ENCODE data around the gene LINGO3.

- TF ChIP-seq EZH2phosphoT487 (IDR thresholded peaks at IDR 0.05; ENCODE audit: insufficient read depth, low read depth) (no peak), EZH2 (IDR thresholded peaks at IDR 0.05; ENCODE audit: insufficient read depth, poor library complexity, severe bottlenecking) (no peak)
These were observed 36.5 kb upstream of the LINGO3 start for GRCh38 chr19:2344381-2344870.
